Colon (tissue), 2 donors: ENCODE measurements around the gene NEK11.
"Not testable (repeated sequence)": the region's sequence is repeated elsewhere in the genome, so short reads cannot be mapped to it uniquely, and the experiment has no call there.

Experiments used
- FAIRE-seq: peaks from 2 replicates; lab custom pipeline; 2012; peaks lifted over from hg19 to GRCh38; lab: Jason Lieb, UNC
- donor health status: control.
- donor health status: control.

NEK11 gene

GRCh38 chr3:131042271-131042985 is 15.8 kb downstream of the NEK11 start:
- FAIRE-seq = not testable (repeated sequence)

DNA sequence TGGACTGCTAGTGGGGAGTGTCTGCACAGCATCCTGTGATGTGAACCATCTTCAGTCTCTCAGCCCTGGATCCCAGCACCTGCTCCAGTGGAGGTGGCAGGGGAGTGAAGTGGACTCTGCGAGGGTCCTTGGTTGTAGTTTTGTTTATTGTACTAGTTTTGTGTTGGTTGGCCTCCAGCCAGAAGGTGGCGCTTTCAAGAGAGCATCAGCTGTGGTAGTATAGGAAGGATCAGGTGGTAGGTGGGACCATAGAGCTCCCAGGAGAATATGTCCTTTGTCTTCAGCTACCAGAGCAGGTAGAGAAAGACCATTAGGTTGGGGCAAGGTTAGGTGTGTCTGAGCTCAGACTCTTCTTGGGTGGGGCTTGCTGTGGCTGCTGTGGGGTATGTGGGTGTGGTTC is 20.9 kb downstream of the NEK11 start:
- no peak for FAIRE-seq

GRCh38 chr3:131048030-131048429 is 21.4 kb downstream of the NEK11 start:
- FAIRE-seq = no peak

GRCh38 chr3:131050001-131050400 is 23.3 kb downstream of the NEK11 start:
- FAIRE-seq = no peak

DNA sequence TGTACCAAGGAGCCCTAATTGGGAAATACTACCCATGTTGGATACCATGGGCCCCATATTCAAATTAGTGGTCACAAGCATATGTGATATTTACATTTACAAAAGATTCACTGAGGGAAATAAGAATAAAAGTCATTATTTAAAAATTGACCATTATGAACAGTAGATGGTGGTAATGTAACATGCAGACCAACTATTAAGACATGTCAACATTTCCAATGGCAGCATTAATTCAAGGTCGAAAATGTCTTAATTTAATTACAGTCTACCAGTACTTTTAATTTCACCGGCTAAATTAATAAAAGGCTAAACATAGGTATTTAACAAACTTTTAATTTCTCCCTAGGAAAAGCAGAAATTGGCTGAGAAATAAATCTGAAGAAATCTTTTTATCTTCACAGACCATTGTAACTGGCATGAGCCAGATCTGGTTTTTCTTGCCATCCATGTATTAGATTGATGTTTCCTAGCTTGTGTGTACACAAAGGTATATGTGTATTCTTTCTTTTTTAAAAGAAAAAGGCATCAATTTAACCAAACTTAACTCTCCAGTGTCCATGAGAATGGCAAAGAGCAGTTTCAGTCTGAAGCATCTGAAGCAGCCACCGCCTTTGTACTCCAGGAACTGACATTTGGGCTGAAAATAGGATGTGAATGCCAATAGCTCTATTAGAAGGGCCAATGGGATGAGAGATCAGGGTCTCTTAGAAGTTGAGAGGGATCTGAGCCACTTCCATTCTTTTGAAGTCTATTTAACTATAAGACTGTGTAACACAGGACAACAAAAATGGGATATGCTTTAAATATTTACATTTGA is 26.6 kb downstream of the NEK11 start:
- FAIRE-seq = no peak

DNA sequence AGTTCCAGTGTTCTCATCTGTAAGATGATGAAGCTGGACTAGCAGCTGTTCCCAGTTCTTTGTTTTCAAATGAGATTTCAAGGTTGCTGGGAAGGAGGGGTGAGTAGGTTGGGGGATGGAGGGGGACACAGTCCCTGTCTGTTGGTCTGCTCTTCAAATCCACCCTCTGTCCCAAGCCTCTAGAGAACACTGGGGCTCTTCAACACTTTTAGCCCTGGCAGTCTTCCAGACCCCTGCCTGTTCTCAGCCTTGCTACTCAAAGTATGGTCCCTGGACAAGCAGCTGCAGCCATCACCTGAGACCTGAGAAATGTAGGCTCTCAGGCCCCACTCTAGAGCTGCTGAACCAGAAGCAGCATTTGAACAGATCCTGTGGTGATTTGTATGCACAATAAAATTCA is 41.3 kb downstream of the NEK11 start:
- FAIRE-seq = no peak

DNA sequence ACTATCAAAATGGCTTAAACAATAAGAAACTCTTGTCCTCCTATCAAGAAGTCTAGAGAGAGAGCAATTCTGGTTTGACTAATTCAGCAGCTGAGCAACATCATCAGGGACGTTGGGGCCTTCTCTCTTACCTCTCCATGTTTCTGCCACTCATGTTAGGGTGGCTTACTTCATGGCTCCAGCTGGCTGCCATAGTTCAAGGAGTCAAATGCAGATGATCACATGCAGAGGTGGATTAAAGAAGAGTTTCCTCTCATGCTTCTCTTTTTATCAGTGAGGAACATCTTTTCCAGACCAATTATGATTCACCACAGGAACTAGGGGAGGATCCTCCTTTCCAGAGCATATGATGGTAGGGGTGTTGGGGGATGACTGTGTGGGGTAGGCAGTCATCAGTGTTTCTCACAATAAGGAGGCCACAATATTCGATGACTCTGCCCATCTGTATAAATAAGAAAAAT is 45.5 kb downstream of the NEK11 start:
- FAIRE-seq = no peak

DNA sequence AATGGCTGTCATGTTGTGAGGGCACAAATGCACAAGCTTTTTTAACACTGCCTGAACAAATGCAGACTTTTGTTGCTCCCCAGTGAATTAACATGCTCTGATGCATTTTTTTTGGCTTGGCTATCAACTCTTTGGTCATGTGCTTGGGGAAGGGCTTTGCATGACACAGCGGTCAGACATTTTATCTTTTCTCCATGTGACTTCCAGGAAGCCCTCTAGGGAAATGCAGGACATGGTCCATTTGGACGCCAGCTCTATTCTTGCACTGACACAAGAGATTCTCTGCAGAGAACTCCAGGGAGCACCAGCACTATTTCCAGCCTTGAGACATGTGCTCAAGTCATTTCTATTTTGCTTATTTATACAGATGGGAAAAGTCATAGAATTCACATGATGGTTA is 46.2 kb downstream of the NEK11 start:
- no peak for FAIRE-seq

DNA sequence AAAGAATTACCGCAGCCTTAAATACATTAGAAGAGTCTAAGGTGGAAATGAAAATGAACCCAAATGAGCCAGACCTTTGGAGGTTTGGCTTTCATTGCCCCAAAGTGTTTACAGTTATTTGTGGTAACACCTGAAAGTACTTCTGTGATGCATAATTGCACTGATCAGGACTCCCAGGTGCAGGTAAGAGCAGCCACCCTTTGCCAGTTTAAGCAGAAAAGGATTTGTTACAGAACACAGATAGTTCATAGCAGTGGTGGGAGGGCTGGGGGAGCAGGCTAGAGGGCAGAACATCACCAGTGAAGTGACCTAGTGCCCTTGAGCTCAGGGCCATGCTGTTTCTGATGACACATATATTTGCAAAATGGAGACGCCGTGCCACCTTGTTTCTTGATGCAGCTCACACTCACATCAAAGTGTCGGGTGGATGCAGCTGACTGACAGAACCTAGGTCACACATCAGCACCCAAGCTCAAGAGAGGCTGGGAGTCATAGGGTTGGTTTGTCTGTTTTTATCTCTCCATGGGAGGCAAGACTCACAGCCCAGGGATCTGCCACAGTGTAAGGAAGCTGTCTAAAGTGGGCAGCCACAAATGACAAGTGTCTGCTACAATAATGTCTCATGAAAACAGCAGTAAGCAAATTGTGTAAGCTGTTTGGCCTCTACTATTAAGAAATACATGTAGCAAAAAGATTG is 49.1 kb downstream of the NEK11 start:
- no peak for FAIRE-seq

DNA sequence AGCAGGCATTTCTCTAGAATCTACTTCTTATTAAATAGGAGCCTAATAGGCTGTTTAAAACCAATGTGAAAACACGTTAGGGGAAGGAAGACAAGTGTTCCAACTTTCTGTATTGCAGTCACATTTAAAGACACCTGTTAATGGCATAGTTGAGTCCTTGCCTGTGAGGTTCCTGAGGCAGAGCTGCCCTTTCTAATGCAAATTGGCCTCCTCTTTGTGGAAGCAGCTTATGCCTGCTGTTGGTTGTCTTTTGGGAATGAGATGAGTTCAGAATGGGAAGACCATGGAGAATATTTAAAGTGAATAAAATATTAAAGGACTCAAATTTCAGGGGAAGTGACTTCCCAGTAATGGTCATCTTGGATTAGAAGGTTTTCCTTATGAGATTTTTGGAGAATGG is 51.2 kb downstream of the NEK11 start:
- FAIRE-seq = no peak

DNA sequence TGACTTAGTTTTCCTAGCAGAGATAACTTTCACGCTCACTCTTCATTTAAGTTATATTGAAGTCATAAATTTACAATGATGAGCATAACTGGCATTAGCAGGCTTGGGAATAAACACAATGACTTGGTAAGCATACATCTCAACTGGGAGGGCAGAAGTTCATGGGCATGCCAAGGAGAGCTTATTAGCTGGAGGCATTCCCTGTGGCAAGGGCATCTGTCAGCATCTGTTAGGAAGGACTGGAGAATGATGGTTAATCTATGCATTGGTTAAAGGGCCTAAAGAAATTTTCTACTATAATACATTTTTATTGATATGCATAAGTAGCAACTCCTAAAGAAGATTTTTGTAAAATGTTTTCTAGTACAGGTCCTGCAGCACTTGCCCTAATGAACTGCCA is 52.4 kb downstream of the NEK11 start:
- no peak for FAIRE-seq

- no peak for FAIRE-seq
Observed at GRCh38 chr3:131081224-131081623, 54.5 kb downstream of the NEK11 start.

GRCh38 chr3:131082246-131082645 is 55.6 kb downstream of the NEK11 start:
- FAIRE-seq = no peak

DNA sequence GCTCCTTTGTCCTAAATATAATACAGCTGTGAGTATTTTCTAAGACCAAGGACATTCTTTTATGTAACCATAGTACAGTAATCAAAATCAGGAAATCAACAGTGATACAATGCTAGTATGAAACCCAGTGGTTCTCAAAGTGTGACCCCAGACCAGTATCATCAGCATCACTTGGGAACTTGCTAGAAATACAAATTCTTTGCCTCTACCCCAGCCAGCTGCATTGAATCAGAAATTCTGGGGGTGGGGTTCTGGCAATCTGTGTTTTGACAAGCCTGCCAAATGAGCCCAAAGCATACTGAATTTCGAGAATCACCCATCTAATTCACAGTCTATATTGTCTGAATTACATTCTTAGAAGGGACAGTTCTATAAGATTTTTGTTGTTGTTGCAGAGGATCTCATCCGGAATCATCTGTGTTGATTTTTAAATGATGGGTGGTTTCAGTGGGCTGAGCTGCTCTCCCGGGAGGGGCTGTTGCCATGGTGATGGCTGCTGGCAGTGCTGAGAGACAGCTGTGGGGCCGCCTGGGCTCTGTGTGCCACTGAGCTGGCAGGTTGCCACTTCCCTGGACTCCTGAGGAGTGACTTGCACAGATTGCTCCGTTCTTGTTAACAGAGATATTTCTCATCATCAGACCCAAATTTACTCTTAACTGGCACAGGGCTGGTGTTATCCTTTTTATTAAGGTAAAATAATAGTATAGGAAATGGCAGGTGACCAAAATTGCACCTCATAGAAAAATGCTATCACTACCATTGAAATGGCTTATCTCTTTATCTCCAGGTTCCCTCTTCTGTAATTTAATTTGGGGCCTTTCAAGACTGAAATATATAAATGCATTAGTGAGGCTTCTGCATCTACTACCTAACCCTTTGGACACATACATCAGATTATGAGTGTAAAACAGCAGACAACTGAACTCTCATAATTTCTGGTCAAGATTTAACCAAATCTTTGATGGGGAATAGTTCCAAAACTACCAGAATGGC is 56.5 kb downstream of the NEK11 start:
- FAIRE-seq = no peak

DNA sequence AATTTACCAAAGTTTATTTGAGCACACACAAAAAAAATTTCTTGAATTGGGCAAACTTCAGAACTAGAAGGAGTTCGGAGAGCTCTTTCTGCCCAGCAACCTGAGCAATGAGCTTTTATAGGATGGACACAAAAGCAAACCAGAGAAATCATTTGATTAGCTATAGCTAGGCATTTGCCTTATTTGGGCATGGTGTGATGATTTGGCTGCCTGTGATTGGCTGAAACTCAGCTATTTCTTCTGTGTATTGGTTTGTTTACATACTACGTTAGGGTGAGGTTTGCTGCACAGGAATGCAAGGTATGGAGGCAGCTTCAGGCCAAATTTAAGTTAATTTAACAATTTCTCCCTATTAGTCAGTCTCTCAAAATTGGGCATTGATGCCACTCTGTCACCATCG is 65.1 kb downstream of the NEK11 start:
- no peak for FAIRE-seq

- no peak for FAIRE-seq
Observed at GRCh38 chr3:131107637-131108433, 81.2 kb downstream of the NEK11 start.

DNA sequence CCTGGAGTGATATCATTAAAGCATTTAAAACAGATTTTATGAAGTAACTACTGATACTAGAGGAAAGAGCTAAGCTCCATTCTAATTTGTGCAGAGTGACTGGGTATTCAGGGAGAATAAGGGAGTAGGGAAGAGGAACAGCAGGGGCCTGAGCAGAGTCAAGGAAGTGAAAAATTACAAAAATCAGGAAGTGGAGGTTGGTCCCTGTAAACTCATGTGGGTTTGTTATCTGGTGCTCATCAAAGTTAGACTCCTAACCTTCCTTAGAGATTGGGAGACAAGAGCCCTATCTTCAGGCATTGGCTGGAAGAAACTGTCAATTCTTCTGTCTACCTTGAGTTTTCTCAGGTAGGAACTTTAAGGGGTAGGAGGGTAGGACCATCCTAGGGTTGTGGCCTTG is 82.5 kb downstream of the NEK11 start:
- no peak for FAIRE-seq

DNA sequence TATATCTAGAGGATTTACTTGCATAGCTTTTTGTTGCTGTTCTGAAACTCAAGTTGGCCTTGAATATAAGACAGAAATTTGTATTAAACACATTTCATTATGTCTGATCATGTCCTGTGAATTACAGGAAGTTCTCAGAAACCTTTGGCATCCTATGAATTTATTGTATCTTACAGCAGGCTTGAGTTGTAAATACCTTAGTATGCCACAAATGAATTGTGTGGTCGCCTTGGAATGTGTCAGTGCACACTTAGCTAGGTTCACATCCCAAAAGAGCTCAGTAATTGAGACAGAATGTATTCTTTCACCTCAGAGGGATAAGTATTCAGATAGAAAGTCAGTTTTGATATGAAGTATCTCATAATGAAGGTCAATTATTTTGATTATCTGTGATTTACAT is 83.4 kb downstream of the NEK11 start:
- no peak for FAIRE-seq

- no peak for FAIRE-seq
Observed at GRCh38 chr3:131114256-131114655, 87.6 kb downstream of the NEK11 start.

DNA sequence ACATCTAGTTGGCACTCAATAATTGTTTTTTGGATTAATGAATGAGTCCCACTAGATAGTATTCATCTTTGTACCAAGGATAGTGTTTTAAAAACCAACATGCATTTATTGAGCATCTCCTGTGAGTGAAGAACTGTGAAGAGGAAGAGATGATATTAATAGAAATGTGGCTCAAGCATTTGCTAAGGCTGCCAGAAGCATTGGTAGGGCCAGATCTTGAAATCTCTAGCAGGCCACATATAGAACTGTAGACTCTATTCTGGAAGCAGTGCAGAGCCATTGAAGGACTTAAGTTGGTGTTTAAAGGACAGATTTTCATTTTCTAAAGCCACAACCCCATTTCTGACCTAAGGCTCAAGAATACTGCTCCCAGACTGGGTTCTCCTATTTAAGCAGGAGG is 99.0 kb downstream of the NEK11 start:
- FAIRE-seq = no peak

- FAIRE-seq = no peak
Observed at GRCh38 chr3:131140891-131141290, 114.2 kb downstream of the NEK11 start.
